HG03575 (cell line): ENCODE measurements around the gene ARL8B.
"Not testable (repeated sequence)": the region's sequence is repeated elsewhere in the genome, so short reads cannot be mapped to it uniquely, and the experiment has no call there.

ENCODE experiments used
- ATAC-seq: cut with Tn5 transposase; IDR thresholded peaks from one replicate; pipeline ENCODE4 v1.9.1; 2021; ENCODE audit not compliant: unreplicated experiment, insufficient number of reproducible peaks, low FRiP score; ENCODE audit errors: extremely low read depth

Gene ARL8B

DNA sequence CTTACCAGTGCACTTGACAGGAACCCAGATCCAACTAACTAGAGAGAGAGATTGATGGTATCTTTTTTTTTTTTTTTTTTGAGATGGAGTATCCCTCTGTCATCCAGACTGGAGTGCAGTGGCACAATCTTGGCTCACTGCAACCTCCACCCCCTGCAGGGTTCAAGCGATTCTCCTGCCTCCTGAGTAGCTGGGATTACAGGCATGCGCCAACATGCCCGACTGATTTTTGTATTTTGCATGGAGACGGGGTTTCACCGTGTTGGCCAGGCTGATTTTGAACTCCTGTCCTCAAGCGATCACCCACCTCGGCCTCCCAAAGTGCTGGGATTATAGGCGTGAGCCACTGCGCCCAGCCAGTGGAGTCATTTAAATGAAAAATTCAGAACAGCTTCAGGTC is 15.7 kb upstream of the ARL8B start:
- ATAC-seq = not testable (repeated sequence)

DNA sequence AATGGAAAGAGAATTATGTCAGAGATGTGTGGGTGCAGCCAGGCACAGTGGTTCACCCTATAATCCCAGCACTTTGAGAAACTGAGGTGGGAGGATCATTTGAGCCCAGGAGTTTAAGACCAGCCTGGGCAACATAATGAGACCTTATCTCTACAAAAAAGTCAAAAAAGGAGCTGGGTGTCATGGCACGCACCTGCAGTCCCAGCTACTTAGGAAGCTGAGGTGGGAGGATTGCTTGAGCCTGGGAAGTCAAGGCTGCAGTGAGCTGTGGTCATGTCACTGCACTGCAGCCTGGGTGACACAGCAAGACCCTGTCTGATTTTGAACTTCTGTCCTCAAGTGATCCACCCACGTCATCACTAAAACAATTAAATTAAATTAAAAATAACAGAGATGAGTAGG is 15.2 kb upstream of the ARL8B start:
- not testable (repeated sequence) for ATAC-seq

DNA sequence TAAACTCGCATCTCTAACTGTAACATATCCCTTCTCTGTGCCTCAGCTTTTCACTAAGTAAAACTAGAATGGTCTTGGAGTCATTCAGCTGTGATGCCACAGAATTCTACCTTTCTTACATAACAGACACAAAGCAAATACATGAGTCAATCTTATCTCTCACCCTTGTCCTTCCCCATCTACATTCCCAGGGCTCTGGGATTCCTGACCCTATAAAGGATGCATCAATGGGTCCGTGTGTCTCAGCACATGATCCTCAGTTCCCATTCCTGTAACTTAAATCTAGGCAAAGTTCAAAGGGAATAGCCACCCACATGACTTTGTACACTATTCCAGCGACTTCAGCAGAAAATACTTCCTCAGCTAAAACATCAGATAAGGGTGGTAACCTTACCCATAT is 11.8 kb upstream of the ARL8B start:
- ATAC-seq = no peak

DNA sequence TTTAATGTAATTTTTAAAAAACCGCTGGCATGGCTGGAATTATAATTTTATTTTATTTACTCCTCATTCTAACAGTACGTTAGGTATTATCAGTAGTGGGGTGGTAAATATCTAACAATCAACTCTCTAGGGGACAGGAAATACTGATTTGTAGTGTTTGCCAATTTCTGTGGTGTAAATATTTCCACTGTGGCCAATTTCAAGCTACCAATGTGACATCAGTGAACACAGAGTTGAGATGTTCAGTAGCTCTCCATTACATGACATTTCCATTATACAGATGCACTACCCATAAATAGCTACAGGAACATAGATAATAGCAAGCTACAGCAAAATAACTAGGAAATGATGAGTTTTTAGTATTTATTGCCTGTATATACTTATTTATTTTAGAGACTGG is 10.0 kb upstream of the ARL8B start:
- no peak for ATAC-seq

DNA sequence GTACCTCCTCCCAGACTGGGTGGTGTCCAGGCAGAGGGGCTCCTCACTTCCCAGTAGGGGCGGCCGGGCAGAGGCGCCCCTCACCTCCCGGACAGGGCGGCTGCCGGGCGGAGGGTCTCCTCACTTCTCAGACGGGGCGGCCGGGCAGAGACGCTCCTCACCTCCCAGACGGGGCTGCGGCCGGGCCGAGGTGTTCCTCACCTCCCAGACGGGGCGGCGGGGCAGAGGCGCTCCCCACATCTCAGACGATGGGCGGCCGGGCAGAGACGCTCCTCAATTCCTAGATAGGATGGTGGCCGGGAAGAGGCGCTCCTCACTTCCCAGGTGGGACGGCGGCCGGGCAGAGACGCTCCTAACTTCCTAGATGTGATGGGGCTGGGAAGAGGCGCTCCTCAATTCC is 8.4 kb upstream of the ARL8B start:
- not testable (repeated sequence) for ATAC-seq

DNA sequence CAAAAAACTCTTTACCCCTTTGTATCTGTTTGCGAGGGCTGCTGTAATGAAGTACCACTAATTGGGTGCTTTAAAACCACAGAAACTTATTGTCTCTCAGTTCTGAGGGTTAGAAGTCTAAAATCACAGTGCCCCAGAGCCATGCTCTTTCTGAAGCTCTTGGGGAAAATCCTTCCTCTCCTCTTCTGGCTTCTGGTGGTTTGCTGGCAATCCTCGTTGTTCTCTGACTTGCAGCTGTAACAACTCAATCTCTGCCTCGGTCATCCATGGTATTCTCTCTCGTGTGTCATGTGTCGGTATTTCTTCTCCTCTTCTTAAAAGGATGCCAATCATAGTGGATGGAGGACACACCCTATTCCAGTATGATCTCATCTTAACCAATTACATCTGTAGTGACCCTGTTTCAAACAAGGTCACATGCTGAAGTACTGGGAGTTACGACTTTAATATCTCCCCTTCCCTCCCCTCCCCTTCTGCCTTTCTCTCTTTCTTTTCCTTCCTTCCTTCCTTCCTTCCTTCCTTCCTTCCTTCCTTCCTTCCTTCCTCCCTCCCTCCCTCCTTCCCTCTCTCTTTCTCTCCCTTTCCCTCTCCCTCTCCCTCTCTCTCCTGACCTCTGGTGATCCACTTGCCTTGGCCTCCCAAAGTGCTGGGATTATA is 6.5 kb upstream of the ARL8B start:
- no peak for ATAC-seq

DNA sequence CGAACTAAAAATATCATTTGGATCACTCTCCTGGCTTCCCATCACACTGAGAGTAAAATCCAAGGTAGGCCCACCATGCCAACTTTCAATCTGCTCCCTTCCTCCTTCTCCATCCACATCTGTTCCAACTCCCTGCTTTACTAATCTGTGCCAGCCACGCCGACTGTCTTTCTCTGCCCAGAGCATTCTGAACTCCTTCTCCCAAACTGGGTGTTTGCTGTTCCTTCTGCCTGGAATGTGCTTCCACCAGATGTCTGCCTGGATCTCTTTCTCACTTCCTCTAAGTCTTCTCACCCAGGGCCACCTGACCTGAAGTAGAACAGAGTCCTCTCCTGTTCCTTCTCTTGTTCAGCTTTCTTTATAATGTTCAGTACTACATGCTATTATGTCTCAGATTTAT is 5.6 kb upstream of the ARL8B start:
- no peak for ATAC-seq

DNA sequence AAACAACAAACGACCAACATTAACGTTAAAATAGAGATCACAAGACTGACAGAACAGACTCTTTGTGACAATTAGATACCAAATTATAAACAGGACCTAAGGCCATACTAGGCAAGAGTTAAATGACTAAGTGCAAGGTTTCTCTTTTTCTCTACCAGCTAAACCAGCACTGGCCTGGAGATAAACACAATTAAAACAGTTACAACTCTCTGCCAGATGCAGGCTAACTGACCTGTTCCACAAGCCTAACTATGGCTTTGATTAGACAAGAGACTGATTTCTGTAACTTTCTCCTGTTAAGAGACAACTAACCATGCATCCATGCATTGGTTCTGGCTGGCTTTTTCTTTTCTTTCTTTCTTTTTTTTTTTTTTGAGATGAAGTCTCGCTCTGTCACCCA is 1.6 kb upstream of the ARL8B start:
- no peak for ATAC-seq

DNA sequence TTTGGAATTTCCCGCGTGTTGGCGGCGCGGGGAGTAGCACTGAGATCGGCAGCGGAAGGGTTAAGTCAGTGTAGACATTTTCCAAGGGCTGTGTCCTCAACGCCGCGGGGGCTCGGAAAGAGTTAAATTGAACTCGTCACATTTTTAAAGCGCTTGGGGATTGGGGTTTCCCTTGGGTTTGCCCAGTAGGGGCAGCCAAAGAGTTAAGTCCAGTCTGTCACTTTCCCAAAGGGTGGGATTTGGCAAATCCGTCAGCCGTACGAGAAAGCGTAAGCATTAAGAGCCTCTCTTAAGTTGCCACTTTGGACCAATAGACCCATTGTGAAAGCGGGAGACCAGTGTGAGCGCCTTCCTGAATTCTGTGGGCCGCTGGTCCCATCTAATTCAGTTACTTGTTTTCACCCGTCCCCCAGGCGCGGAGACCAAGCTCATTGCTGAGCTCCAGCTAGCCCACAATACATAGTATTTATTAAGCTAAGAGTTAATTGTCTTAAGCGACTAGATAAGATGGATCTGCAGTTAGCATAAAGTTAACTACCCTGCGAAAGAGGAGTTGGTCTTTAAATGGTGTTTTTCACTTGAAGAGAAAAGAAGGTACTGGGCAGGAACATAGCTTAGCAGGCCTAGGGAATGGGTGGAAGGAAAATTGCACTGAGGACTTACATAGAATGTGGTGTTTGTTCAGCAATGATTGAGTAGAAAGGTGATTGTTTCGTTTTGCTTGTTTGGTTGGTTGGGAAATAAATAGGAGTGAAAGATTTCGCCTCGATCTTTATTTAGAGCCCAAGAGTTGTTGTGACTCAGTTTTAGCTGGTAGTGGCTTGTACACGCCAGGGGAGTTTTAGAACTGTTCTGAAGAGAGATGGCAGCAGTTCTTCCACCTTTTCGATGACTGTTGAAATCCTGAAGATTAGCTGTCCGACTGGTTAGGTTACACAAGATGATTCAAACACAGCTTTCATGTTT is 932 bp downstream of the ARL8B start:
- no peak for ATAC-seq

DNA sequence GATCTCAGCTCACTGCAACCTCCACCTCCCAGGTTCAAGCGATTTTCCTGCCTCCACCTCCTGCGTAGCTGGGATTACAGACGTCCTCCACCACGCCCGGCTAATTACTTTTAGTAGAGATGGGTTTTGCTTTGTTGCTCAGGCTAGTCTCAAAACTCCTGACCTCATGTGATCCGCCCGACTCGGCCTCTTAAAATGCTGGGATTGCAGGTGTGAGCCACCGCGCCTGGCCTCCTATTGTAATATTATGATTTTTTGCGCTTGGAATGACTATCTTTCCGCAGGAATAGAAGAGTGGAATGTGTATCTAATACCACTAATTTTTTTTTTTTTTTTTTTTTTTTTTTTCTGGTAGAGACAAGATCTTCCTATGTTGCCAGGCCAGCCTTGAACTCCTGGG is 1.8 kb downstream of the ARL8B start:
- no peak for ATAC-seq

DNA sequence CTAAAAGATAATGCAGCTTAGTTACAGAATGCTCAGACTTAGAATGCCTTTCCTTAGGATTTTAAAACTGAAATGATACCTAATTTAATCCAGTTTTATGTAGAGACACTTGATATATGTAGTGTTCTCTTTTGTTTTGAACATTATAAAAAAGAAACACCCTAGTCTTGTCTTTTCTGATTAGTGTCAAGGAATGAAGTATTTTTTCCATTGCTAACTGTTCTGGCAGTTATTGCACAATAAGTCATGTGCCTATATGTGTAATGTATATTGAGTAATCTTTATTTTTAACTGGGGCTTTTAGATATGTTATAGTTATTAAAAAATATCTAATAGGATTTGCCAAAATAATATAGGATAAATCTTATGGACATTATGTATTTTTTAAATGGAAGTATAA is 4.5 kb downstream of the ARL8B start:
- no peak for ATAC-seq

DNA sequence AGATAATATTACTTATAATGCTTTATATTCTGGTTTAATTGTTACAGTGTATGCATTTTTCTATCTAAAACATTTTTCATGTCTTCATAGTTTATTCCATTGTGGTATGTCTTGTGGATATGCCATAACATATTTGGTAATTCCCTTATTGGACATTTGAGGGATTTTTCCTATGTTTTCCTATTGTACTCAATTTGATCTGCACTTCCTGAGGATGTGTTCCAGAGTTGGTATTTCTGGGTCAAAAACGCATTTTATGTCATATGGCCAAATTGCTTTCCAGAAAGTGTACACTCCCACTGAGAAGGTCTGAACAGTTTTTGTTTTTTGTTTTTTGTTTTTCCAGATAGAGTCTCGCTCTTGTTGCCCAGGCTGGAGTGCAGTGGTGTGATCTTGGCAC is 6.8 kb downstream of the ARL8B start:
- no peak for ATAC-seq

DNA sequence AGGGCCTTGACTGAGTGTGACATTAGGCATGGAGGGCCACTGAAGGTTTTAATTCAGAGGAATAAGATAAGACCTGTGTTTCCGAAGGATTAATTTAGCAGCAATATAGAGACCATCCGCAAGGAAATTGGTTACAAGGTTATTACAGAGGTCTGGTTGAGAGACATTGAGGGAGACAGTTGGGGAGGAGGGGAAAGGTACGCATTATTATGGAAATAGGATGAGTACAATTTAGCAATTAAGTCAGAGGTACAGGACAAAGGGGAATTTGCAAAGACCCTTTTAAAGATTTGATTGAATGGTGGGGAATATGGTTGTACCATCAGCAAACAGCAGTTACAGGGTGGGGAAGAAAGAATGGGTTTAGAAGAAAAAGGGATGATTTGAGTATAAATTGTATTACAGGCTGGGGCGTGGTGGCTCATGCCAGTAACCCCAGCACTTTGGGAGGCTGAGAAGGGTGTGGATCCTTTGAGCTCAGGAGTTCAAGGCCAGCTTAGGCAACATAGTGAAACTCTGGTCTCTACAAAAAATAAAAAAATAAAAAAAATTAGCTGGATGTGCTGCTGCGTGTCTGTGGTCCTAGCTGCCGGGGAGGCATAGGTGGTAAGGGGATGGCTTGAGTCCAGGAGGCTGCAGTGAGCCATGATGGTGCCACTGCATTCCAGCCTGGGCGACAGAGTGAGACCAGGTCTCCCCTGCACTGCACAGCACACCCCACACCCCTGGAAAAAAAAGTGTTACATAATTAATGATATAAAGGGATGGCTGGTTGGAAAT is 11.3 kb downstream of the ARL8B start:
- no peak for ATAC-seq

DNA sequence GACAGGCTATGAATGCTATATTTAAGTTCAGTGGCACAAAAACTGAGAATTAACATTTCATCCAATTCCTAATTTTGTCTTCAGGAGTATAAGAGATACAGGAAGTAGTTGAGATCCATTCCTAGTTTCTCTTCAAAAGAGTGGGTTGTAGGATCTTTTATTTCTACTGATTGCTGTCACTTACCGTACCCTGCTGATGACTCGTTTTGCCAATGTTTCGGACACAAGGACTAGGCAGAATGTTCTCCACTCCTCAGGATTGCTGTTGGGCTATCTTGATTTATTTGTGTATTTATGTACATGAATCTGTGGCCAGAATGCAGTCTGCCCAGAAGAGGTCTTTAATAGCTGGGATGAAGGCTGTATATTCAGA is 11.9 kb downstream of the ARL8B start:
- no peak for ATAC-seq

DNA sequence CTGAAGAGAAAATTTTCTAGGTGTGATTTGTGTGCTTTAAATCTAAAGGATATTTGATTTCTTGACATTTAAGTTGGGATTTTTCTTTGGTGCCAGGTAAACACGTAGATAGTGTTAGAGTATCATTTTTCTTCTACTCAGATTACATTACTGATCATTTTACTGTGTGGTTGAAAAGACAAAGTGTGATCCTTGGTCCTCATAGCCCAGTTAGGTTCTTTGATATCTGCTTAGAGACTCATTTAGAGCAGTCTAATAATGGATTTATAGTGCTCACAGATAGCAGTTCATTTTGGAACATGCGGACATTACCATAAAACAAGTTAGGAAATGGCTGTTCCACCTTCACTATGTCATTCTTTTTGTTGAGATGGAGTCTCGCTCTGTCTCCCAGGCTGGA is 12.4 kb downstream of the ARL8B start:
- ATAC-seq = no peak

DNA sequence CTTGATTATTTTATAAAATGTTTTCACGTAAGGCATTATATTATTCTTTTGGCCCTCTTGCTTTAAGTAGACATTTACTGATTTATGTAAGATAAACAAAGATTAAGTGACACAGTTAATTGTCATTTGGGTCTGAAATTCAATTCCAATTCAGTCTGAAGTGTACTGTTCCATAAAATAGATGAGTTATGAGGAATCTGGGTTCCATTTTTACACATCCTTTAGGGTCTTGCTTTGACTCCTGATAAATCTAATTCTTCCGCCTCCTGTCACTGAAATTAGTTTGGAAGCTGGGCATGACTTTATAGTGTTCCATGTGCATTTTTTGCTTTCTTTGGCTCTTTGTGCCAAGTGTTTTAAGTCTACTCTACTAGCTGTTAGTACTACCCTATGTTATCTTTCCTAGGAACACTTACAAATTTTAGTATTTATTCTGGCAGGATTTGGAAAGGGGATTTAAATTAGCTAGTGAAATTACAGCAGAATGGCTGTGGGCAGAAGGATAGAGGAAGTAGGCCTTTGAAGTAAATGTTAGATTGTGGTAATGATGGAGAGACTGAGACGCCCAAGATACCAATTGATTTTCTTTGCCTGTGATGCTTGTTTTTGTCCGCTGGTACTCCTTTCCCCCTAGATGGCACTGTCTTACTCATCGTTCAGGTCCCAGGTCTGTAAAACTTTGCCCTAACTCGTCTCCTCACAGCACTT is 14.3 kb downstream of the ARL8B start:
- peak; percentile 29 for ATAC-seq

DNA sequence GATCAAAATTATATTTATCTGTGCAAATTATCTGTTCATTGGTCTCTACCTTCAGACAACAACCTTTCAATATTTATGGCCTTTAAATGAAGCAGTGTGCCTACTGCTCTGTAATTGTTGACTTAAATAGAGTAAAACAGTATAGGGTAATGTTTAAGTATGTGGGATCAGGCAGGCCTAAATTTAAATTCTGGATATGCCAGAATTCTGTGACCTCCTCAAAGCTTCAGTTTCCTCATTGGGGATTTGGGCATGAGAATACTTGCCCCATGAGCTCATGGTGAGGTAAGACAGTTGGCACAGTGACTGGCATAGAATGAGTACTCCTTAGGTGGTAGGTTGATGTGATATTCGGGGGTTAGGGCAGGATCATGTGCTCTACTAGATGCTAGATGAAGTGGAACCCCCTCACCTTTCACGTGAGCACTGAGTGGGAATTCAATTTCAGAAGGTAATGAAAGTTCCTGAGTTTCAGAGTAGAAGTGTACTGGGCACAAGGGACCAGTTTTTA is 14.9 kb downstream of the ARL8B start:
- ATAC-seq = no peak

DNA sequence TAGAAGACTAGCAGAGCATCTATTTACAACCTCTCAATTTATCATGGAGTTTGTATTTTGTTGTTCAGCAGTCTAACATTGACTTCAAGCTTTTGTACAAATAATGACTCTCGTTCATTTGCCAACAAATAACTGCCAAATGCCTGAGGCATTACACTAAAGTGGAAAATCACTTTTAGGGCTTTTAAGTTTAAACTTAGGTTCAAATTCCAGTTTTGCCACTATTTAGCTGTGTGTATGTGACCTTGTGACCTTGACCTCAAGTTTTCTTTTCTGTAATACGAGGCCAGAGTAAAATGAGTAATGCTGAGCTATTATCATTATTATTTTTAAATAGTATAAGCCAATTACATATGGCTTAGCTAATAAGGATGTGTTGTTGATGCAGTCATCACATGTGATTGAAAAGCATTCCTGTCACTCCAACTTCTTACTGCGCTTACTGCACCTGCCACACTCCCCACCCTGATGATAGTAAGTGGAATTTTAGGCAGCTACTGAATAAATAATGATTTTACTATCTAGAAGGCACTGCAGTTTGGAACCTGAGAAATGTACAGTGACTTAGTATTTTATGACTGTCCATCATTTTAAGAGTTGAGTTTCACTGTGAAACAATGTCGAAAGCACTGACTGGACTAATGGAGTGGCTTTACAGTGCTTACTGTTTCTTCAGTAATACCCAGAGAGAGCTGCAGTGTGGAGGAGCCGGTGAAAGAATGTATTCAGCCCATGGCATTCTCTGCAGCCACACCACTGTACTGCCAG is 16.3 kb downstream of the ARL8B start:
- no peak for ATAC-seq
